Measurements from ENCODE around the gene MIOS. TPM values are rescaled to one million over a fixed set of nuclear protein-coding genes. Genes with fewer than 3 reads are reported as not detected.

The MIOS gene
- total and polyA plus RNA-seq, 11 donors = 5.7 to 30.8 (median 22.3) TPM

GRCh38 chr7:7526006-7526405 is 40.7 kb upstream of the MIOS start:
- Histone ChIP-seq H3K27me3 (no peaks in the 10 kb centered on the region), H3K27ac (no peak overlapping the region), H3K9me3 (no peaks in the 10 kb centered on the region), H3K36me3 (no peaks in the 10 kb centered on the region), H3K4me3 (no peak overlapping the region), H3K4me1 (no peaks in the 10 kb centered on the region)
- ATAC-seq (no peak), DNase-seq (no peak)
- WGBS, 4 donors = 90 to 95% (median 92%) methylated on average over 2 of the region's 2 CpGs
- no peak for TF ChIP-seq CTCF (IDR thresholded peaks at IDR 0.05)
- TF ChIP-seq POLR2A (IDR thresholded peaks at IDR 0.05) = no peak
- intact Hi-C loops (cut with DNase I) = no loop called here

- Histone ChIP-seq H3K36me3 (no peaks in the 10 kb centered on the region), H3K27ac (no peak overlapping the region), H3K4me1 (no peaks in the 10 kb centered on the region), H3K27me3 (no peaks in the 10 kb centered on the region), H3K4me3 (no peak overlapping the region), H3K9me3 (no peaks in the 10 kb centered on the region)
- intact Hi-C loops (cut with DNase I) = no loop called here
- 86 to 93% (median 89%) methylated on average over 3 of the region's 3 CpGs for WGBS, 4 donors
- DNase-seq = no peak
- ATAC-seq = no peak
- no peak for TF ChIP-seq POLR2A (IDR thresholded peaks at IDR 0.05)
- no peak for TF ChIP-seq CTCF (IDR thresholded peaks at IDR 0.05)
Observed at GRCh38 chr7:7527047-7527446, 39.6 kb upstream of the MIOS start.

GRCh38 chr7:7529328-7529727 is 37.4 kb upstream of the MIOS start:
- intact Hi-C loops (cut with DNase I) = no loop called here
- Histone ChIP-seq H3K9me3 (no peaks in the 10 kb centered on the region), H3K4me3 (no peak overlapping the region), H3K27me3 (no peaks in the 10 kb centered on the region), H3K36me3 (no peaks in the 10 kb centered on the region), H3K4me1 (no peaks in the 10 kb centered on the region), H3K27ac (no peak overlapping the region)
- DNase-seq = no peak
- WGBS, 4 donors = 87 to 95% (median 91%) methylated on average over 4 of the region's 4 CpGs
- TF ChIP-seq POLR2A (IDR thresholded peaks at IDR 0.05) (no peak), CTCF (IDR thresholded peaks at IDR 0.05) (no peak)
- no peak for ATAC-seq

- DNase-seq (no peak), ATAC-seq (no peak)
- Histone ChIP-seq H3K27ac (no peak overlapping the region), H3K4me1 (peaks cover 0 to 4% (median 0%) of the 10 kb centered on the region in 12 donors), H3K36me3 (no peaks in the 10 kb centered on the region), H3K4me3 (no peak overlapping the region), H3K9me3 (no peaks in the 10 kb centered on the region), H3K27me3 (no peaks in the 10 kb centered on the region)
- intact Hi-C loops (cut with DNase I) = loop anchor here in 3 of 10 donors (10.0 kb wide), 2 partner anchors 559 to 569 kb away; no protein-coding TSS in a partner anchor
- TF ChIP-seq CTCF (IDR thresholded peaks at IDR 0.05) (no peak), POLR2A (IDR thresholded peaks at IDR 0.05) (no peak)
- WGBS, 4 donors = 69 to 76% (median 73%) methylated on average over 3 of the region's 3 CpGs
Observed at GRCh38 chr7:7533831-7534430, 32.8 kb upstream of the MIOS start.
